Liver (tissue), 9 donors: Measurements from ENCODE around the gene CCDC182. TPM values are rescaled to one million over a fixed set of nuclear protein-coding genes. Genes with fewer than 3 reads are reported as not detected.

Source experiments
- DNase-seq: peaks from one replicate; pipeline ENCODE4 v3.0.0-alpha.2; 2017; ENCODE audit warnings: low spot score
- H3K27ac ChIP-seq, 2 donors: one replicate each; pipeline ENCODE4 v1.7.0; 2013; ENCODE audit warnings: inconsistent platforms in 2 of 2, low read length in 2 of 2, control low read depth in 1 of 2, low read depth in 1 of 2, mild to moderate bottlenecking in 1 of 2
- H3K27me3 ChIP-seq, 4 donors: one replicate each; pipeline versions ENCODE4 v1.6.1 to v1.7.0; 2013; ENCODE audit warnings: low read length in 3 of 4, inconsistent platforms in 1 of 4, mild to moderate bottlenecking in 1 of 4, moderate library complexity in 1 of 4; ENCODE audit not compliant: control insufficient read depth in 4 of 4, insufficient read depth in 4 of 4
- H3K36me3 ChIP-seq, 4 donors: one replicate each; pipeline versions ENCODE4 v1.6.1 to v1.7.0; 2013; ENCODE audit warnings: low read length in 3 of 4, mild to moderate bottlenecking in 3 of 4, low read depth in 1 of 4, moderate library complexity in 1 of 4; ENCODE audit not compliant: control insufficient read depth in 4 of 4, insufficient read depth in 3 of 4
- H3K4me1 ChIP-seq, 4 donors: one replicate each; pipeline versions ENCODE4 v1.6.1 to v1.7.0; 2013; ENCODE audit warnings: low read length in 3 of 4, mild to moderate bottlenecking in 3 of 4, moderate library complexity in 1 of 4; ENCODE audit not compliant: control insufficient read depth in 4 of 4, insufficient read depth in 4 of 4
- H3K4me3 ChIP-seq, 3 donors: one replicate each; pipeline versions ENCODE4 v1.6.1 to v1.7.0; 2013; ENCODE audit warnings: low read length in 3 of 3, control low read depth in 1 of 3, low read depth in 1 of 3, mild to moderate bottlenecking in 1 of 3
- H3K9ac ChIP-seq, 2 donors: one replicate each; pipeline ENCODE4 v1.7.0; 2013; ENCODE audit warnings: low read length in 2 of 2, mild to moderate bottlenecking in 2 of 2, moderate library complexity in 2 of 2, control low read depth in 1 of 2, low read depth in 1 of 2
- H3K9me3 ChIP-seq, 4 donors: one replicate each; pipeline versions ENCODE4 v1.6.1 to v1.7.0; 2013; ENCODE audit warnings: low read length in 3 of 4; ENCODE audit not compliant: control insufficient read depth in 4 of 4
- ATF3 ChIP-seq: IDR thresholded peaks from 2 replicates; pipeline ENCODE4 v1.6.1; 2016; ENCODE audit warnings: antibody characterized with exemption
- FOXA1 ChIP-seq: IDR thresholded peaks from 2 replicates; pipeline ENCODE4 v1.6.1; 2016; ENCODE audit warnings: antibody characterized with exemption
- FOXA2 ChIP-seq: IDR thresholded peaks from 2 replicates; pipeline ENCODE4 v1.6.1; 2016; ENCODE audit warnings: antibody characterized with exemption
- HNF4A ChIP-seq, 2 donors: conservative IDR thresholded peaks; 2 replicates each; pipeline ENCODE4 v1.6.1; 2016; ENCODE audit warnings: antibody characterized with exemption in 2 of 2, mild to moderate bottlenecking in 2 of 2
- HNF4G ChIP-seq: IDR thresholded peaks from 2 replicates; pipeline ENCODE4 v1.6.1; 2016; ENCODE audit warnings: antibody characterized with exemption
- JUND ChIP-seq, 2 donors: IDR thresholded peaks; 2 replicates each; pipeline ENCODE4 v1.6.1; 2016; ENCODE audit warnings: antibody characterized with exemption in 2 of 2
- MAX ChIP-seq: IDR thresholded peaks from 2 replicates; pipeline ENCODE4 v1.6.1; 2016; ENCODE audit warnings: antibody characterized with exemption
- NR2F2 ChIP-seq: IDR thresholded peaks from 2 replicates; pipeline ENCODE4 v1.6.1; 2016; ENCODE audit warnings: antibody characterized with exemption
- RAD21 ChIP-seq, 2 donors: IDR thresholded peaks; 2 replicates each; pipeline ENCODE4 v1.6.1; 2016; ENCODE audit warnings: antibody characterized with exemption in 2 of 2, mild to moderate bottlenecking in 2 of 2
- REST ChIP-seq: IDR thresholded peaks from 2 replicates; pipeline ENCODE4 v1.6.1; 2016; ENCODE audit warnings: antibody characterized with exemption, mild to moderate bottlenecking
- RXRA ChIP-seq, 2 donors: IDR thresholded peaks; 2 replicates each; pipeline ENCODE4 v1.6.1; 2017 to 2018; ENCODE audit warnings: antibody characterized with exemption in 2 of 2, mild to moderate bottlenecking in 1 of 2
- TAF1 ChIP-seq: conservative IDR thresholded peaks from 2 replicates; pipeline ENCODE4 v1.6.1; 2016; ENCODE audit warnings: antibody characterized with exemption, mild to moderate bottlenecking
- YY1 ChIP-seq: IDR thresholded peaks from 2 replicates; pipeline ENCODE4 v1.6.1; 2016; ENCODE audit warnings: antibody characterized with exemption, mild to moderate bottlenecking
- WGBS: extraction: QIAGEN DNeasy Blood & Tissue Kit; methylation state at CpG from one replicate; pipeline ENCODE4 v1.1.7; 2013; 5-methylcytosine and 5-hydroxymethylcytosine counted together
- polyA plus RNA-seq, 2 donors: library from polyadenylated mRNA; stranded (reverse) in 1 of 2; unstranded in 1 of 2; fragments of 200-250 nt in 1 of 2; fragments of >200 nt in 1 of 2; fragmentation: Nextera tagmentation in 1 of 2; extraction: Ambion mirVana in 1 of 2; gene quantifications; one replicate each; pipeline versions ENCODE4 v1.2.1 to v1.2.3, GENCODE V29; 2013 to 2015
- total RNA-seq, 2 donors: library from RNA; depleted of rRNA; stranded (reverse); fragments of >200 nt; gene quantifications; one replicate each; pipeline ENCODE4 v1.2.3, GENCODE V29; 2014
- TF ChIP-seq, protein P1 (sequence below): IDR thresholded peaks from 2 replicates; pipeline ENCODE4 v1.6.1; 2016; ENCODE audit warnings: antibody characterized with exemption
- TF ChIP-seq, protein P2 (sequence below): fragments of 150-350 bp; IDR thresholded peaks from 2 replicates; pipeline ENCODE4 v1.5.1; 2017; ENCODE audit warnings: improper control_type of control experiment, low read depth, low read length; ENCODE audit not compliant: missing input control
- donor health status: healthy.
- donor health status: healthy.
- donor health status: healthy.
- donor health status: healthy.
- donor health status: healthy.

The CCDC182 gene
- total and polyA plus RNA-seq, 4 donors: not detected

DNA sequence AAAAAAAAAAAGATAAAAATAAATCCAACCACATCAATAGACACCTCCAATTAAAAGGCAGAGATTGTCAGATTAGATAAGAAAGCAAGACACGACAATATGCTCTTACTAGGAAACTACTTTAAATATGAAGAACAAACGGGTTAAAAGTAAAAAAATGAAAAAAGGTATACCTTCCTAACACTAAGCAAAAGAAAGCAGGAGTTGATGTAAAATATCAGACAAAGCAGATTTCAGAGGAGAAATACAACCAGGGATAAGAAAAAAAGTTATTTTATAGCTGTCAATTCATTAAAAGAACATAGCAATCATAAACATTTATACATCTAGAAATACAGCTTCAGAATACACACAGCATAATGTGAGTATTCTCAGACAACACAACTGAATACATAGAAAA, 49.7 kb upstream of the CCDC182 start (continued):
- TF ChIP-seq, protein P1, sequence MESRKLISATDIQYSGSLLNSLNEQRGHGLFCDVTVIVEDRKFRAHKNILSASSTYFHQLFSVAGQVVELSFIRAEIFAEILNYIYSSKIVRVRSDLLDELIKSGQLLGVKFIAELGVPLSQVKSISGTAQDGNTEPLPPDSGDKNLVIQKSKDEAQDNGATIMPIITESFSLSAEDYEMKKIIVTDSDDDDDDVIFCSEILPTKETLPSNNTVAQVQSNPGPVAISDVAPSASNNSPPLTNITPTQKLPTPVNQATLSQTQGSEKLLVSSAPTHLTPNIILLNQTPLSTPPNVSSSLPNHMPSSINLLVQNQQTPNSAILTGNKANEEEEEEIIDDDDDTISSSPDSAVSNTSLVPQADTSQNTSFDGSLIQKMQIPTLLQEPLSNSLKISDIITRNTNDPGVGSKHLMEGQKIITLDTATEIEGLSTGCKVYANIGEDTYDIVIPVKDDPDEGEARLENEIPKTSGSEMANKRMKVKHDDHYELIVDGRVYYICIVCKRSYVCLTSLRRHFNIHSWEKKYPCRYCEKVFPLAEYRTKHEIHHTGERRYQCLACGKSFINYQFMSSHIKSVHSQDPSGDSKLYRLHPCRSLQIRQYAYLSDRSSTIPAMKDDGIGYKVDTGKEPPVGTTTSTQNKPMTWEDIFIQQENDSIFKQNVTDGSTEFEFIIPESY: no peak
- TF ChIP-seq TAF1 (no peak), JUND (IDR thresholded peaks at IDR 0.05) (no peak), FOXA2 (no peak), FOXA1 (no peak)

- Histone ChIP-seq H3K9ac (no peak overlapping the region), H3K27me3 (peaks cover 0 to 8% (median 3%) of the 10 kb centered on the region in 4 donors), H3K4me1 (no peaks in the 10 kb centered on the region), H3K4me3 (no peak overlapping the region), H3K9me3 (no peaks in the 10 kb centered on the region), H3K36me3 (no peaks in the 10 kb centered on the region), H3K27ac (no peak overlapping the region)
- DNase-seq: no peak
- 69% methylated on average over 4 of the region's 4 CpGs for WGBS
- TF ChIP-seq RXRA (IDR thresholded peaks at IDR 0.05): no peak
- no peak for TF ChIP-seq YY1
- no peak for TF ChIP-seq REST
- TF ChIP-seq JUND (IDR thresholded peaks at IDR 0.05): no peak
- no peak for TF ChIP-seq RAD21 (IDR thresholded peaks at IDR 0.05)
- no peak for TF ChIP-seq HNF4A (conservative IDR thresholded peaks at IDR 0.05)
- TF ChIP-seq TAF1: no peak
- no peak for TF ChIP-seq NR2F2
- TF ChIP-seq FOXA1: no peak
- no peak for TF ChIP-seq MAX
- TF ChIP-seq, protein P2, sequence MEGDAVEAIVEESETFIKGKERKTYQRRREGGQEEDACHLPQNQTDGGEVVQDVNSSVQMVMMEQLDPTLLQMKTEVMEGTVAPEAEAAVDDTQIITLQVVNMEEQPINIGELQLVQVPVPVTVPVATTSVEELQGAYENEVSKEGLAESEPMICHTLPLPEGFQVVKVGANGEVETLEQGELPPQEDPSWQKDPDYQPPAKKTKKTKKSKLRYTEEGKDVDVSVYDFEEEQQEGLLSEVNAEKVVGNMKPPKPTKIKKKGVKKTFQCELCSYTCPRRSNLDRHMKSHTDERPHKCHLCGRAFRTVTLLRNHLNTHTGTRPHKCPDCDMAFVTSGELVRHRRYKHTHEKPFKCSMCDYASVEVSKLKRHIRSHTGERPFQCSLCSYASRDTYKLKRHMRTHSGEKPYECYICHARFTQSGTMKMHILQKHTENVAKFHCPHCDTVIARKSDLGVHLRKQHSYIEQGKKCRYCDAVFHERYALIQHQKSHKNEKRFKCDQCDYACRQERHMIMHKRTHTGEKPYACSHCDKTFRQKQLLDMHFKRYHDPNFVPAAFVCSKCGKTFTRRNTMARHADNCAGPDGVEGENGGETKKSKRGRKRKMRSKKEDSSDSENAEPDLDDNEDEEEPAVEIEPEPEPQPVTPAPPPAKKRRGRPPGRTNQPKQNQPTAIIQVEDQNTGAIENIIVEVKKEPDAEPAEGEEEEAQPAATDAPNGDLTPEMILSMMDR: no peak
- no peak for TF ChIP-seq HNF4G
- TF ChIP-seq, protein P1: no peak
- no peak for TF ChIP-seq FOXA2
- TF ChIP-seq ATF3: no peak
Measured at GRCh38 chr17:57788725-57789124, 43.6 kb upstream of the CCDC182 start.
